ENCODE measurements around the gene RPGRIP1. TPM values are rescaled to one million over a fixed set of nuclear protein-coding genes. Genes with fewer than 3 reads are reported as not detected.

RPGRIP1 gene
- total and polyA plus RNA-seq, 9 of the 15 experiments (the other 6 are each of a cell fraction or from before 2014, with no cell fraction given) = 0.47 to 0.95 (median 0.65) TPM; not detected in 1

- TF ChIP-seq TAF9B (IDR thresholded peaks at IDR 0.05; ENCODE audit: partially characterized antibody) (no peak), CTCFL (IDR thresholded peaks at IDR 0.05; ENCODE audit: borderline replicate concordance, insufficient read depth, low read depth, low read length, poor library complexity, severe bottlenecking) (no peak)
Observed at GRCh38 chr14:21309956-21310355, 30.1 kb downstream of the RPGRIP1 start (continued).

GRCh38 chr14:21311614-21312013 is 31.7 kb downstream of the RPGRIP1 start:
- ChIA-PET CTCF (ENCODE audit: low intra/inter-chr PET ratio) (no interaction called here), POLR2A (interaction anchor here (0.9 to 2.1 kb wide), 5 partner anchors 8 to 55 kb away, joined by 3 to 10 read pairs (median 3); no protein-coding TSS in a partner anchor)
- Histone ChIP-seq H3K4me2 (ENCODE audit: insufficient read depth, low read length) (no peak overlapping the region), H3K27ac (ENCODE audit: extremely low read depth, low read depth, low read length) (no peak overlapping the region), H3K9me3 (replicated peaks; ENCODE audit: control insufficient read depth, insufficient read depth, low read depth, low read length) (no peaks in the 10 kb centered on the region), H3K4me3 (no peak overlapping the region), H3K27me3 (ENCODE audit: control insufficient read depth in 2 of 2, insufficient read depth in 2 of 2, low read length in 2 of 2) (no peaks in the 10 kb centered on the region), H3K9me1 (ENCODE audit: control insufficient read depth, insufficient read depth, low read length) (no peaks in the 10 kb centered on the region), H4K20me1 (replicated peaks; ENCODE audit: control insufficient read depth, insufficient read depth, low read length) (no peaks in the 10 kb centered on the region), H2AFZ (ENCODE audit: low read depth, low read length) (peak overlapping the region; percentile 67), H3K9ac (ENCODE audit: insufficient read depth in 1 of 2, low read depth in 2 of 2, low read length in 2 of 2) (no peak overlapping the region), H3K79me2 (ENCODE audit: control insufficient read depth, insufficient read depth, low read length) (no peaks in the 10 kb centered on the region), H3K36me3 (ENCODE audit: control insufficient read depth, insufficient read depth, low read length) (no peaks in the 10 kb centered on the region), H3K4me1 (replicated peaks in 1 of 2; ENCODE audit: control insufficient read depth in 2 of 2, insufficient read depth in 2 of 2, low read length in 2 of 2) (peaks cover 0 to 10% of the 10 kb centered on the region in 2 experiments; a peak in 3 of 5 replicates)
- no TSS peak for BruUV-seq (replicated peaks)
- WGBS (ENCODE audit: insufficient coverage, low coverage, missing lambda C conversion rate) = 60% methylated on average over 2 of the region's 2 CpGs
- ATAC-seq = no peak
- in situ Hi-C loops (cut with MboI) (no loop called here), intact Hi-C loops (cut with micrococcal nuclease) (no loop called here)
- no peak for FAIRE-seq
- TF ChIP-seq HCFC1 (IDR thresholded peaks at IDR 0.05; ENCODE audit: low read depth, low read length) = no peak
- TF ChIP-seq NFIC (IDR thresholded peaks at IDR 0.05) = no peak
- TF ChIP-seq PKNOX1 (IDR thresholded peaks at IDR 0.05) = 0 out of 2 replicates have a peak, but pooled peaks have one; percentile 22
- no peak for TF ChIP-seq DACH1 (IDR thresholded peaks at IDR 0.05; ENCODE audit: partially characterized antibody)
- TF ChIP-seq ZNF511 (CRISPR knock-in tag; IDR thresholded peaks at IDR 0.05) = no peak
- no peak for TF ChIP-seq ILF3 (IDR thresholded peaks at IDR 0.05; ENCODE audit: borderline replicate concordance)
- TF ChIP-seq MEIS2 (IDR thresholded peaks at IDR 0.05; ENCODE audit: partially characterized antibody) = peak; percentile 36
- no peak for TF ChIP-seq VEZF1 (CRISPR knock-in tag; IDR thresholded peaks at IDR 0.05)
- DNase-seq (ENCODE audit: extremely low read depth in 1 of 4, low spot score in 3 of 4) = no peak
